Measurements from ENCODE around the gene SOCS7.

Gene SOCS7

GRCh38 chr17:38351412-38352222, at the start of gene SOCS7:
Gene SOCS7 (plus strand): TSS chr17:38351844. CDS start chr17:38352053, 209 bp downstream.
- peak; percentile 94 for DNase-seq

- DNase-seq, result no peak
These were observed 36.1 kb upstream of the SOCS7 start for GRCh38 chr17:38315497-38315896.

- no peak for DNase-seq
These were observed 34.6 kb upstream of the SOCS7 start for GRCh38 chr17:38317081-38317480.

GRCh38 chr17:38320482-38320881, 31.2 kb upstream of the SOCS7 start:
- DNase-seq, result no peak

GRCh38 chr17:38322156-38322779, 29.4 kb upstream of the SOCS7 start:
- peak; percentile 75 for DNase-seq

GRCh38 chr17:38322897-38323296, 28.7 kb upstream of the SOCS7 start:
- no peak for DNase-seq

- DNase-seq, result no peak
These were observed 27.4 kb upstream of the SOCS7 start for GRCh38 chr17:38324141-38324697.

GRCh38 chr17:38324772-38325171, 26.9 kb upstream of the SOCS7 start:
- DNase-seq, result no peak

- no peak for DNase-seq
These were observed 26.3 kb upstream of the SOCS7 start for GRCh38 chr17:38325221-38325851.

GRCh38 chr17:38326996-38327792, 24.4 kb upstream of the SOCS7 start:
- DNase-seq, result no peak

GRCh38 chr17:38327936-38328335, 23.7 kb upstream of the SOCS7 start:
- no peak for DNase-seq

- no peak for DNase-seq
These were observed 23.0 kb upstream of the SOCS7 start for GRCh38 chr17:38328620-38329019.

- DNase-seq, result no peak
These were observed 22.4 kb upstream of the SOCS7 start for GRCh38 chr17:38329284-38329683.

- DNase-seq, result no peak
These were observed 21.6 kb upstream of the SOCS7 start for GRCh38 chr17:38329808-38330730.

- no peak for DNase-seq
These were observed 20.7 kb upstream of the SOCS7 start for GRCh38 chr17:38330941-38331411.

GRCh38 chr17:38332735-38333134, 18.9 kb upstream of the SOCS7 start:
- no peak for DNase-seq

- peak; percentile 59 for DNase-seq
These were observed 17.9 kb upstream of the SOCS7 start for GRCh38 chr17:38333635-38334295.

- no peak for DNase-seq
These were observed 16.9 kb upstream of the SOCS7 start for GRCh38 chr17:38334480-38335364.

GRCh38 chr17:38336838-38337237, 14.8 kb upstream of the SOCS7 start:
- DNase-seq, result no peak

GRCh38 chr17:38338053-38338452, 13.6 kb upstream of the SOCS7 start:
- no peak for DNase-seq

All from activated CD4-positive, CD25-positive, alpha-beta regulatory T cell treated with anti-CD3 and anti-CD28 coated beads, Interleukin-2, amount 50 U/mL, for 72 hours (primary cell).